HG02610 (cell line): ENCODE measurements around the gene KIR2DL1.
"Not testable (repeated sequence)": the region's sequence is repeated elsewhere in the genome, so short reads cannot be mapped to it uniquely, and the experiment has no call there.

Experiments used
- ATAC-seq: cut with Tn5 transposase; IDR thresholded peaks from one replicate; pipeline ENCODE4 v1.9.1; 2021; ENCODE audit warnings: mild to moderate bottlenecking, moderate library complexity; ENCODE audit not compliant: unreplicated experiment

The KIR2DL1 gene

GRCh38 chr19:54817670-54818536 lies 48.3 kb downstream of the KIR2DL1 start:
- no peak for ATAC-seq

GRCh38 chr19:54824416-54824815 lies 54.8 kb downstream of the KIR2DL1 start:
- not testable (repeated sequence) for ATAC-seq

GRCh38 chr19:54825326-54825725 lies 55.7 kb downstream of the KIR2DL1 start:
- not testable (repeated sequence) for ATAC-seq

- not testable (repeated sequence) for ATAC-seq
These were observed 58.5 kb downstream of the KIR2DL1 start for GRCh38 chr19:54828064-54828463.

- ATAC-seq: not testable (repeated sequence)
These were observed 62.9 kb downstream of the KIR2DL1 start, which contains the start of gene KIR2DS4 for GRCh38 chr19:54832496-54832895. Gene KIR2DS4, plus strand, starts transcription at chr19:54832676.
